Fibroblast of the aortic adventitia (primary cell): ENCODE results near the gene FAM25G. TPM values are rescaled to one million over a fixed set of nuclear protein-coding genes. Genes with fewer than 3 reads are reported as not detected.
"Not testable (repeated sequence)": the region's sequence is repeated elsewhere in the genome, so short reads cannot be mapped to it uniquely, and the experiment has no call there.

ENCODE experiments used
- DNase-seq: peaks from one replicate; pipeline ENCODE4 v3.0.0-alpha.2; 2010; ENCODE audit warnings: low read depth
- H3K4me3 ChIP-seq: 2 replicates; pipeline ENCODE4 v1.5.1; 2011; ENCODE audit warnings: low read depth, mild to moderate bottlenecking, control low read depth, low read length, moderate library complexity
- total RNA-seq: library from RNA; depleted of rRNA; stranded (reverse); fragments of >200 nt; gene quantifications from 2 replicates; pipeline ENCODE4 v1.2.3, GENCODE V29; 2012; ENCODE audit warnings: low replicate concordance

The FAM25G gene
- not detected in 2 replicates for total RNA-seq

DNA sequence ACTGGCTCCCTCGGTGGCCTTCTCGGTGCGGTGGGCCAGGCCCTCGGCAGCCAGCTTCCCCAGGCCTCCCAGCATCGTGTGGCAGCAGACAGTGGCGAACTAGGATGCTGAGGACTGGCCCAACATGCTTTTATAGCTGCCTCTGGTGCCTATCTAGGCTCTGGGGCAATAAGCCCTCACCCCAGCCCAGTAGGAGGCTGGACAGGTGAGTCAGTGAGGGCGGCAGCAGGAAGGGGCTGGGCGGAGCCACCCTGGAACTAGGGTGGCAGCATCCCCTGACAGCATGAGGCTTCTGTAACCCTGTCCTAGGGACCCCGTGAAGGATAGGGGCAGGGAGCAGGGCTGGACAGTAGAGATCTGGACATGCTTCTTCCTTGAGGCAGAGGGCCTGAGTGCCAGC is at the start of gene FAM25G:
FAM25G (minus strand) TSS at position 101 of the 400 bp plus-strand sequence; CDS start at position 75, 26 bp downstream.
- not testable (repeated sequence) for H3K4me3 ChIP-seq, DNase-seq

DNA sequence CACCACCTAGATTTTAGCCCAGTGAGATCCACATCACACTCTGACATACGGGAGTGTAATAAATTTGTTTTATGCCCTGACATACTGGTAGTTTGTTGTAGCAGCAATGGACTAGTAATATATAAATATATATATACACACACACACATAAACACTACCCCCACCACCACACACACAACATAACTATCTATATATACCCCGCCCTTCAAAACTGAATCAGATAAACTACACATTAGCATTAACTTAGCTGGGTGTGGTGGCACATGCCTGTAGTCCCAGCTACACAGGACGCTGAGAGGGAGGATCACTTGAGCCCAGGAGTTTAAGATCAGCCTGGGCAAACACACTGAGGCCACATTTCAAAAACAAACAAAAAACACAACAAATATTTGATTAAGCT is 44.9 kb upstream of the FAM25G start:
- not testable (repeated sequence) for DNase-seq, H3K4me3 ChIP-seq

DNA sequence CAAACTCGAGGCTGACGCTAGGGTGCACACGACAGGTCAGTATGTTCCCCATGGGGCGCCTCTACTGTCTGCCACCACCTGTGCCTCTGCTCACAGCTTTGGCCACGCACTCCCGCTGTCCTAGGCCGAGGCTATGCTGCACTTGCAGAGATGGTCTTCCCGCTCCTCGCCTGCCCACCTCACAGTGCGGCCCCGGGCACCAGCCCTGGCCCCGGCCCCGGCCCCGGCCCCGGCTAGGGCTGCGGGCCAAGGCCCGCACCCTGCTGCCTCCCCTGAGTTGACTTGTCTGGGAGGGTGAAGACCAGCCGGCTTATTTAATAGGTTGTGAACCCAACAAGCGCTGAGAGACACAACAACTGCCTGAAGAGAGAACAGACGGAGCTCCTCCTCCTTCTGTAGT is 32.0 kb upstream of the FAM25G start, which contains the start of gene AGAP9:
AGAP9 (minus strand) TSS at position 164 of the 400 bp plus-strand sequence; CDS start at position 52, 112 bp downstream.
- not testable (repeated sequence) for H3K4me3 ChIP-seq, DNase-seq

GRCh38 chr10:47502313-47502712 is 10.8 kb upstream of the FAM25G start:
- not testable (repeated sequence) for H3K4me3 ChIP-seq
- DNase-seq = peak; percentile 30

DNA sequence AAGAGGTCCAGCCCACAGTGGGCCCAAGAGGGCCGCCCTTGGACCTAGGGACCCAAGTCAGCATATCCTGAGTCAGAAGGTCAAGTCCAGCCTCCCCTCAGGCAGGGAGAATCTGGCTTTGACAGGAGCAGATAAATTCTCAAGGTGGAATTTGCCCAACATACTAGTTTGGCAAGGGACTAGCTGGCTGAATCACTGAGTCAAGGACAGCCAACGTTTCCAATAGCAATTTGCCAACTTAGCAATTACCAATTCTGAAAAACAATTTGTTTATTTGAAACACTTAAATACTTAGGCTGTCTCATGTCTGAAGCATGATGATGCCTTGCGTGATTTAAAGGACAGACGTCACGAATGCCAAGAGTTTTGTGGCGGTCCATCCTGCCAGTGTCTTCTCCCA is 2.7 kb upstream of the FAM25G start:
- H3K4me3 ChIP-seq, DNase-seq: not testable (repeated sequence)

DNA sequence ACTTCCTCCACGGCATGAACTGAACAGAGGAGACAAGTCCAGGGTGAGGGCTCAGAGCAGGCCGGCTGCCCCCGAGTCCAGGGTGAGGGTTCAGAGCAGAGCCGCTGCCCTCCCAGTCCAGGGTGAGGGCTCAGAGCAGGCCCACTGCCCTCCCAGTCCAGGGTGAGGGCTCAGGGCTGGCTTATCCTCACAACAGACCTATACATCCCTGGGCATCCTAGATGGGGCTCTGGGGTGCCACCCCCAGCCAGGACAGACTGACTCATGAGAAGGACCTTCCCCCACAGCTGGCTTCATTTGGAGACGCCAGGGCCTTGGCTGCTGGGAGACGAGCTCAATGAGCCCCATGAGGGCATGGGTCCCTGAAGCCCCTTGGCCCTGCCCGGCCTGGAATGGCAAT is 1.9 kb downstream of the FAM25G start:
- not testable (repeated sequence) for DNase-seq, H3K4me3 ChIP-seq

DNA sequence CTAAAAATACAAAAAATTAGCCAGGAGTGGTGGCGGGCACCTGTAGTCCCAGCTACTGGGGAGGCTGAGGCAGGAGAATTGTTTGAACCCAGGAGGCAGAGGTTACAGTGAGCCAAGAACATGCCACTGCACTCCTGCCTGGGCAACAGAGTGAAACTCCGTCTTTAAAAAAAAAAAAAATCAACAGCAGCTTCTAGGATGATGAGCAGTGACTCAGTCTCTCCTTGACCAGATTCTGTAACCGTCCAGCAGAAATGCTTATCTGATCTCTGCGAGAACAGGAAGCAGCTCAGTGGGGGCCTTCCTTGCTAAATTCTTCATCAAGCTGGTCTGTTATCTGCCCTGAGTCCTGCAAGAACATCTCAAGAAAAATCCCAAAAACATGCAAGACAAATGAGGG is 5.6 kb downstream of the FAM25G start:
- DNase-seq = peak; percentile 58
- H3K4me3 ChIP-seq = not testable (repeated sequence)

GRCh38 chr10:47484786-47485185 is 6.7 kb downstream of the FAM25G start:
- not testable (repeated sequence) for DNase-seq, H3K4me3 ChIP-seq

DNA sequence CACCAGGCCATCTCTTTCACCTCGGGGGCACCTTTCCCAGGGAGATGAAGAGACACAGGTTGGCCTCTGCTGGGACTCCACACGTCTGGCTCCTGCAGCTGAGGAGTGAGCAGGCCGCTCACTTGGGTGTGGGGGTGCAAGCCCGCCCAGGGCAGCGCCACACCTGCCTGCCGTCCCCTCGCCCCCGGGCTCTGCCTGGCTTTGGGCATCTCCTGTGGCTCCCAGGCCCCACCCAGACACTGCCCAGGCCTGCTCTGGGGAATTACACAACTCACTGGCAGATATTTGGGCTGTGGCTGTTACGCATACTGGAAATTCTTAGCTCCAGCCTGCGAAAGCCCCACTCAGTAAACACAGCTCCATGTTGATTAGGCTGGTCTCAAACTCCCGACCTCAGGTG is 7.6 kb downstream of the FAM25G start, which contains the start of gene ANXA8:
ANXA8 (minus strand) TSS at position 193 of the 400 bp plus-strand sequence; CDS start at position 11, 182 bp downstream.
- not testable (repeated sequence) for H3K4me3 ChIP-seq, DNase-seq

DNA sequence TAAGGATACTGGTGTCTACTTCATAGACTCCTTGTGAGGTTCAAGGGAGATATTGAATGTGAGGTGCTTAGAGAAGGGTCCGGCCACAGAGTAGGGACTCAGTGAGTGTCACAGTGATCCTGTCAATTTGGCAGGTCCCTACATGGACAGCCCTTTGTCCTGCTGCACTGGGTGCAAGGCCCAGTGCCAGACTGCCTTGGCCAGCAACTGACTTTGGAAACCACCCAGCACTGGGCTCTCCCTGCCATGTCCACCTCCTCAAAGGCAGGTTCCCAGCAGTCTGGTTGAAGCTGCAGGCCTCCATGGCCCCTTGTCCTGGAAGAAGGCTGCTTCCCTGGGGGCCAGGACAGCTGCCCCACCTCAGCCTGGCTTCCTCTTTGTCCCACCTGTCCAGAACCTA is 9.1 kb downstream of the FAM25G start:
- H3K4me3 ChIP-seq, DNase-seq: not testable (repeated sequence)

GRCh38 chr10:47481768-47482181 is 9.7 kb downstream of the FAM25G start:
- not testable (repeated sequence) for DNase-seq, H3K4me3 ChIP-seq

DNA sequence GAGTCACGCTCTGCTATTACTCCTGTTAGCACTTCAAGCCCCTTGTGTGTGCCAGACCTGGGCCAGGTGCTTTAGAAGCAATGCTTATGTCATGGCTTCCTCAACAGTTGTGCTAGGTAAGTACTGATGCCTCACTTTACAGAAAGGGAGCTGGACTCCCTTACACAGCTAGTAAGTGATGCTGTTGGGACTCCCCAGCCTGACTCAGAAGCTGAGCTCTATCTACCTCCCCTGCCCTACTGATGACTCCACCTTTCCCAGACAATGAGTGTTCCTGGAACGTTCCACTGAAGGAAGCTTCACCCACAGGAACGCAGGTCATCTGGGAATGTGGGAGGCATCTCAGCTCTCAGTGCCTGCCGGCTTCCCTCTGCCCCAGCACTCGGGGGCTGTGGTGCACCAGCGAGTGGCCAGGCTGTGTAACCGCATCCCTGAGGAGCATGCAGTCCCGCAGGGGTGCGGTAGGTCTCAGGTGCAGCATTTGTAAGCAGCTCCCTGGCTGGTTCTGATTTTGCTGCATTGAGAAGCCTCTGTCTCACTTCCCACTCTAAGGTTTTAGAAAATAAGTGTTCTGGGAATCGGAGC is 10.2 kb downstream of the FAM25G start:
- H3K4me3 ChIP-seq = not testable (repeated sequence)
- DNase-seq = peak; percentile 34

GRCh38 chr10:47480133-47480532 is 11.4 kb downstream of the FAM25G start:
- H3K4me3 ChIP-seq, DNase-seq: not testable (repeated sequence)

DNA sequence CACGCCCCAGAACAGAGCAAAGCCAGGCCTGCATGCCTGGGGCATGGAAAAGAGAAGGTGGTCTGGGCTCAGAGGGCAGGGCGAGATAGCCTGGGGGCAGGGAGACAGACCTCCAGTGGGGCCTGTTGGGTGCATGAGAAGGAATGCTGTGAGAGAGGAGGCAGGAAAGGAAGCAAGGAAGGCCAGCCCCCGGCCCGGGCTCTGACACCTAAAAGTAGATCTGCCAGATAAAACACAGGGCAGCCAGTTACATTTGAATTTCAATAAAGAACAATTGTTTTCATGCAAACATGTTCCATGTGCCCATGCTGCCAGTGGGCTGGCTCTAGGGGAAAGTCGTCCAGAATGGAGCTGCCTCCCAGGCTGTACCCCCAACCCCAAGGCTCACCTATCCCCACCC is 13.4 kb downstream of the FAM25G start:
- H3K4me3 ChIP-seq, DNase-seq: not testable (repeated sequence)

DNA sequence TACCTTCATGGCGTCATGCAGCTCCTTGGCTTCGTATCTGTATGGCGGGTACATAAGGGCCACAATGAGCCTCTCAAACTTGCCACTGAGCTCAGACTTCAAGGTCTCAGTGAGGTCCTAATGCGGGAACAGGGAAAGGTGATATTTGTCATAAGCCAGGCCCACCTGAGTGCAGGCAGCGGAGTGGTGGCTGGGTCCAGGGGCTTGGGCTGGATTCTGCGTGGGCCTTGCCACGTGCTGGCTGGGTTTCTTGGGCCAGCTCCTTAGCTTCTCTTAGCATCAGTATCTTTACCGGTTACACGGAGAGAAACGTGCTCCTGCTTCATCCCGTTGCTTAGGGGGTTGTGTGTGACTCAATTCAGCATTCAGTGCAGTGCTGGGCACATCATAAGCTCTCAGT is 14.4 kb downstream of the FAM25G start:
- not testable (repeated sequence) for H3K4me3 ChIP-seq, DNase-seq

DNA sequence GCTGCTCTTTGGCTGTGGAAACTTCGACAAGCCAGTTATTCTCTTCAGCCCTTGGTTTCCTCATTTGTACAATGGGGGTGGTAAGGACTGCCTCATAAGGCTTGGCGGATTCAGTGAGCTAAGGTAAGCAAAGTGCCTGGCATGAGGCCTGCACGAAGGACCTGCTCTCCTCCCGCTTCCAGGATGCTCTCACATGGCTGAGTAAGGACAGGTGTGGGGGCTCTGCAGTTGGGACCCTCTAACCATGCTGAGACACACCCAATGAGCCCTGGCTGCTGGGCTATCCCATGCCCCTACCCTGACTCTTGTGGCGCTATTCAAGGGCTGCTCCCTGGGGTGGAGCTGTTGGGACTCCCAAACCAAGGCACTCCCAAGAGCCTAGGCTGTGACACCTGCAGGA is 16.4 kb downstream of the FAM25G start:
- H3K4me3 ChIP-seq, DNase-seq: not testable (repeated sequence)

GRCh38 chr10:47473516-47473915 is 18.0 kb downstream of the FAM25G start:
- DNase-seq, H3K4me3 ChIP-seq: not testable (repeated sequence)

- not testable (repeated sequence) for H3K4me3 ChIP-seq, DNase-seq
These were observed 18.9 kb downstream of the FAM25G start for GRCh38 chr10:47472647-47473046.

DNA sequence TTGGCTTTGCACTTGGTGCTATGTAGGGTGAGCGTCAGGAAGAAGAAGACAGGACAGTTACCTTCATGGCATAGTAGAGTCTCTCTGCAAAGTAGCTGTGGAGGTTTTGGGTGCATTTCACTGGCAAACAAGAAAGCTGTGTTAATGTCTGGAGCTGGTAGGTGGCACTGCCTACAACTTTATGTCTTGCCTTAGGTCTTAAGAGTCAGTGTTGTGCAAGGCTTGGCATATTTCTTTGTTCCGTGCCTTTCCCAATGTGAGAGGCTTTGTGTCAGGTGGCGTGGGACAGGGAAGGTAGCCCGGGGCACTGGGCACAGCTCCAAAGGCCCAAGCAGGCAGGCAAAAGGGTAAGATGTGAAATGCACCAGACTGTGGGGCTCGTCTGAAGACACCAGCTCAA is 19.4 kb downstream of the FAM25G start:
- DNase-seq, H3K4me3 ChIP-seq: not testable (repeated sequence)

GRCh38 chr10:47468731-47469528 is 22.6 kb downstream of the FAM25G start:
- not testable (repeated sequence) for DNase-seq, H3K4me3 ChIP-seq
